HepG2 (cell line): ENCODE measurements around the gene ZNF276. TPM values are rescaled to one million over a fixed set of nuclear protein-coding genes. Genes with fewer than 3 reads are reported as not detected.

ENCODE experiments used
- BORCS8-MEF2B ChIP-seq: sonication (generic); formaldehyde crosslinking; IDR thresholded peaks from 2 replicates; pipeline ENCODE4 v1.8.0; 2022; ENCODE audit warnings: mild to moderate bottlenecking, missing genetic modification reagents
- HDAC2 ChIP-seq: sonication (generic); formaldehyde crosslinking; IDR thresholded peaks from 2 replicates; pipeline ENCODE4 v1.4.0; 2020; ENCODE audit warnings: missing genetic modification reagents
- IKZF4 ChIP-seq: sonication (generic); formaldehyde crosslinking; IDR thresholded peaks from 2 replicates; pipeline ENCODE4 v1.5.1; 2020; ENCODE audit warnings: borderline replicate concordance, mild to moderate bottlenecking, low read depth, missing genetic modification reagents; ENCODE audit errors: not compliant biosample characterization
- JUN ChIP-seq: sonication (generic); formaldehyde crosslinking; IDR thresholded peaks from 2 replicates; pipeline ENCODE4 v1.4.0; 2020; ENCODE audit warnings: mild to moderate bottlenecking, missing genetic modification reagents
- KDM6A ChIP-seq: IDR thresholded peaks from 2 replicates; pipeline ENCODE4 v1.6.1; 2016; ENCODE audit warnings: low read depth
- MXD4 ChIP-seq: IDR thresholded peaks from 2 replicates; pipeline ENCODE4 v1.6.1; 2016; ENCODE audit warnings: mild to moderate bottlenecking, missing biosample characterization, missing genetic modification reagents
- NR0B2 ChIP-seq: sonication (generic); formaldehyde crosslinking; IDR thresholded peaks from 2 replicates; pipeline ENCODE4 v1.4.0; 2020; ENCODE audit warnings: mild to moderate bottlenecking, missing genetic modification reagents
- PHF8 ChIP-seq: sonication (generic); formaldehyde crosslinking; IDR thresholded peaks from 2 replicates; pipeline ENCODE4 v1.5.0; 2020; ENCODE audit warnings: missing genetic modification reagents
- RBM22 ChIP-seq: fragments of 200-400 bp; formaldehyde crosslinking; optimal IDR thresholded peaks from 2 replicates; pipeline ENCODE3; 2017; ENCODE audit warnings: mild to moderate bottlenecking, low read length, moderate library complexity
- SALL2 ChIP-seq: sonication (generic); formaldehyde crosslinking; IDR thresholded peaks from 2 replicates; pipeline ENCODE4 v1.8.1; 2023; ENCODE audit warnings: mild to moderate bottlenecking, missing genetic modification reagents, inconsistent platforms
- STAT5B ChIP-seq: sonication (generic); formaldehyde crosslinking; IDR thresholded peaks from 2 replicates; pipeline ENCODE4 v1.4.0; 2020; ENCODE audit warnings: missing genetic modification reagents
- ZNF101 ChIP-seq: sonication (generic); formaldehyde crosslinking; IDR thresholded peaks from 2 replicates; pipeline ENCODE4 v1.4.0; 2020; ENCODE audit warnings: mild to moderate bottlenecking, low read depth, missing genetic modification reagents, borderline replicate concordance
- ZNF281 ChIP-seq: sonication (generic); formaldehyde crosslinking; IDR thresholded peaks from 2 replicates; pipeline ENCODE4 v1.4.0; 2020; ENCODE audit warnings: missing genetic modification reagents, borderline replicate concordance
- ZNF512 ChIP-seq: sonication (generic); formaldehyde crosslinking; IDR thresholded peaks from 2 replicates; pipeline ENCODE4 v1.4.0; 2020; ENCODE audit warnings: mild to moderate bottlenecking, missing genetic modification reagents
- ZNF556 ChIP-seq: sonication (generic); formaldehyde crosslinking; IDR thresholded peaks from 2 replicates; pipeline ENCODE4 v1.4.0; 2020; ENCODE audit warnings: mild to moderate bottlenecking, missing genetic modification reagents, borderline replicate concordance
- ZNF609 ChIP-seq: sonication (generic); formaldehyde crosslinking; IDR thresholded peaks from 2 replicates; pipeline ENCODE4 v1.4.0; 2020; ENCODE audit warnings: mild to moderate bottlenecking, missing genetic modification reagents, borderline replicate concordance
- ZNF670 ChIP-seq: sonication (generic); formaldehyde crosslinking; IDR thresholded peaks from 2 replicates; pipeline ENCODE4 v1.8.0; 2022; ENCODE audit warnings: mild to moderate bottlenecking, missing genetic modification reagents, borderline replicate concordance
- ZNF790 ChIP-seq: sonication (generic); formaldehyde crosslinking; IDR thresholded peaks from 2 replicates; pipeline ENCODE4 v1.8.0; 2022; ENCODE audit warnings: missing genetic modification reagents, mild to moderate bottlenecking, borderline replicate concordance
- ZNF878 ChIP-seq: sonication (generic); formaldehyde crosslinking; IDR thresholded peaks from 2 replicates; pipeline ENCODE4 v1.8.1; 2023; ENCODE audit warnings: mild to moderate bottlenecking, missing genetic modification reagents, moderate library complexity
- polyA plus RNA-seq, 8 experiments: library from polyadenylated mRNA; depleted of rRNA in 3 of 8; stranded (reverse) in 7 of 8; unstranded in 1 of 8; fragments of >200 nt; fragmentation: Illumina TruSeq in 4 of 8; extraction: Trizol in 4 of 8; gene quantifications; 2 replicates each; pipeline versions ENCODE4 v1.2.1 to v1.2.3, GENCODE V29; 2011 to 2016; ENCODE audit warnings: low read depth in 4 of 8, missing spikeins in 1 of 8, mixed read lengths in 1 of 8; ENCODE audit not compliant: insufficient read depth in 1 of 8
- total RNA-seq, 5 experiments: library from RNA; depleted of rRNA; stranded (reverse); fragments of >200 nt; fragmentation: Illumina TruSeq; extraction: Trizol; gene quantifications; 2 replicates each; pipeline ENCODE4 v1.2.3, GENCODE V29; 2016; ENCODE audit warnings: low read depth in 1 of 5

ZNF276 gene
- total and polyA plus RNA-seq, 2 of the 13 experiments (the other 11 are each of a cell fraction or from before 2014, with no cell fraction given), result 17.7 to 18.0 TPM

GRCh38 chr16:89687092-89687940 is 34.0 kb upstream of the ZNF276 start (continued):
- peak; percentile 99 for TF ChIP-seq ZNF556 (CRISPR knock-in tag)
- peak; percentile 97 for TF ChIP-seq ZNF609
- TF ChIP-seq SALL2 (CRISPR knock-in tag), result peak; percentile 99
- peak; percentile 96; the same call in 1 of the 2 replicates for TF ChIP-seq ZNF101 (CRISPR knock-in tag)
- TF ChIP-seq IKZF4 (CRISPR knock-in tag), result peak; percentile 84
- TF ChIP-seq MXD4 (CRISPR knock-in tag), result peak; percentile 97
- TF ChIP-seq BORCS8-MEF2B (CRISPR knock-in tag), result peak; percentile 99
- TF ChIP-seq STAT5B, result 0 out of 2 replicates have a peak, but pooled peaks have one; percentile 18
- TF ChIP-seq KDM6A, result peak; percentile 98
- peak; percentile 90 for TF ChIP-seq JUN (CRISPR knock-in tag)
- TF ChIP-seq ZNF281, result peak; percentile 98
- TF ChIP-seq ZNF512 (CRISPR knock-in tag), result peak; percentile 21; the same call in 1 of the 2 replicates
- peak; percentile 99 for TF ChIP-seq NR0B2 (CRISPR knock-in tag)
- TF ChIP-seq ZNF670 (CRISPR knock-in tag), result peak; percentile 99
- peak; percentile 92; the same call in 1 of the 2 replicates for TF ChIP-seq ZNF790 (CRISPR knock-in tag)
- peak; percentile 96 for TF ChIP-seq HDAC2
- peak; percentile 99 for TF ChIP-seq ZNF878 (CRISPR knock-in tag)
- peak; percentile 78 for TF ChIP-seq PHF8 (CRISPR knock-in tag)
- no peak for TF ChIP-seq RBM22
